Measurements from ENCODE around the gene ACOX2. TPM values are rescaled to one million over a fixed set of nuclear protein-coding genes. Genes with fewer than 3 reads are reported as not detected.

The ACOX2 gene
- total RNA-seq, 1 experiment from 2014 or later, result 0.85 TPM

GRCh38 chr3:58580826-58581327 is 43.9 kb upstream of the ACOX2 start:
- DNase-seq, result no peak
- Histone ChIP-seq H3K9me3 (ENCODE audit: control insufficient read depth, low read depth, low read length) (no peaks in the 10 kb centered on the region), H3K9ac (ENCODE audit: extremely low read depth, insufficient read length, low read length) (no peak overlapping the region), H3K79me1 (ENCODE audit: insufficient read depth, low read depth, low read length, poor library complexity, severe bottlenecking) (no peaks in the 10 kb centered on the region), H2BK120ac (ENCODE audit: low read depth, low read length, poor library complexity, severe bottlenecking) (no peak overlapping the region), H4K20me1 (ENCODE audit: control insufficient read depth, insufficient read depth, insufficient read length) (no peaks in the 10 kb centered on the region), H3K4ac (ENCODE audit: low read depth, low read length) (no peak overlapping the region), H2BK12ac (ENCODE audit: insufficient read length, low read depth, low read length) (no peak overlapping the region), H3K4me2 (ENCODE audit: insufficient read depth, insufficient read length, low read length) (no peak overlapping the region), H4K5ac (ENCODE audit: insufficient read length, low read depth, low read length) (no peak overlapping the region), H2AK5ac (ENCODE audit: insufficient read length, low read length) (no peak overlapping the region), H2AFZ (ENCODE audit: low read length) (no peak overlapping the region), H2BK15ac (ENCODE audit: low read depth, low read length) (no peak overlapping the region), H3K27ac (ENCODE audit: insufficient read length, low read depth, low read length) (no peak overlapping the region), H3K14ac (ENCODE audit: insufficient read depth, low read length) (no peak overlapping the region), H4K8ac (replicated peaks; ENCODE audit: insufficient read length, low read depth, low read length) (no peak overlapping the region), H3K79me2 (ENCODE audit: insufficient read depth, low read length) (no peaks in the 10 kb centered on the region), H3K56ac (ENCODE audit: insufficient read length, low read depth, low read length) (no peak overlapping the region), H3T11ph (ENCODE audit: low read length) (no peak overlapping the region), H3K23me2 (ENCODE audit: insufficient read length, low read depth, low read length, poor library complexity, severe bottlenecking) (no peaks in the 10 kb centered on the region), H4K91ac (ENCODE audit: insufficient read length, low read depth, low read length) (no peak overlapping the region), H3K18ac (ENCODE audit: insufficient read length, low read depth, low read length) (no peak overlapping the region), H3K4me1 (ENCODE audit: insufficient read depth, low read length) (no peaks in the 10 kb centered on the region; the same call in 1 of the 2 replicates), H3K27me3 (ENCODE audit: insufficient read depth, low read length) (peaks cover 6% of the 10 kb centered on the region; the same call in 1 of the 2 replicates), H2BK20ac (ENCODE audit: low read depth, low read length, poor library complexity, severe bottlenecking) (no peak overlapping the region), H3K23ac (ENCODE audit: insufficient read length, low read depth, low read length) (no peak overlapping the region), H2BK5ac (ENCODE audit: insufficient read length, low read length) (no peak overlapping the region)
- H3K4me1 Mint-ChIP-seq, result peaks cover 36 to 48% of the 10 kb centered on the region in 2 experiments
- peak overlapping the region in 1 of 2 experiments; percentile 25; a peak in 1 of 5 replicates for H3K4me3 Mint-ChIP-seq
- H3K27ac Mint-ChIP-seq, result 0 out of 7 replicates have a peak overlapping the region, but pooled peaks of 1 of the 3 experiments have one; percentile 70
- H3K9me3 Mint-ChIP-seq, result no peaks in the 10 kb centered on the region; a peak in 1 of 5 replicates
- no peak for TF ChIP-seq CTCF (conservative IDR thresholded peaks at IDR 0.05)
- H3K36me3 Mint-ChIP-seq (ENCODE audit: insufficient read depth in 1 of 3, low read depth in 3 of 3), result no peaks in the 10 kb centered on the region
- no CpG with 5 or more reads among the region's 4 CpGs for WGBS (ENCODE audit: extremely low coverage, insufficient read length, low lambda C conversion rate)
- H3K27me3 Mint-ChIP-seq (ENCODE audit: low read depth), result peaks cover 62% of the 10 kb centered on the region
